GM10266 (cell line): Measurements from ENCODE around the gene MALAT1.
"Not testable (repeated sequence)": the region's sequence is repeated elsewhere in the genome, so short reads cannot be mapped to it uniquely, and the experiment has no call there.

Source experiments
- DNase-seq: peaks from one replicate; pipeline ENCODE4 v3.0.0; 2012; ENCODE audit errors: extremely low spot score
- CTCF ChIP-seq: IDR thresholded peaks from 2 replicates; pipeline ENCODE4 v1.5.1; 2012; ENCODE audit warnings: mild to moderate bottlenecking, low read depth; ENCODE audit not compliant: control insufficient read depth, insufficient read depth; ENCODE audit errors: missing control alignments

The MALAT1 gene

GRCh38 chr11:65468874-65469333 is 29.9 kb upstream of the MALAT1 start:
- TF ChIP-seq CTCF: peak; percentile 86
- peak; percentile 75 for DNase-seq

GRCh38 chr11:65470433-65471049 is 28.3 kb upstream of the MALAT1 start:
- TF ChIP-seq CTCF: no peak
- DNase-seq: no peak

- peak; percentile 67 for TF ChIP-seq CTCF
- no peak for DNase-seq
These were observed 27.4 kb upstream of the MALAT1 start for GRCh38 chr11:65471447-65471891.

- DNase-seq: not testable (repeated sequence)
These were observed 26.1 kb upstream of the MALAT1 start for GRCh38 chr11:65472588-65473277.

GRCh38 chr11:65473278-65473860 is 25.5 kb upstream of the MALAT1 start:
- DNase-seq: no peak
- TF ChIP-seq CTCF: no peak

GRCh38 chr11:65474864-65475263 is 24.0 kb upstream of the MALAT1 start:
- DNase-seq: no peak
- TF ChIP-seq CTCF: no peak

- DNase-seq: no peak
- TF ChIP-seq CTCF: no peak
These were observed 22.2 kb upstream of the MALAT1 start for GRCh38 chr11:65476632-65477148.
